ENCODE results near the gene MNX1. TPM values are rescaled to one million over a fixed set of nuclear protein-coding genes. Genes with fewer than 3 reads are reported as not detected.

The MNX1 gene
- total RNA-seq, 1 donor from 2014 or later = not detected

GRCh38 chr7:157027568-157028198 lies 17.2 kb upstream of the MNX1 start:
- H4K20me1 ChIP-seq (ENCODE audit: low read depth) = peaks cover 26% of the 10 kb centered on the region
- TF ChIP-seq, protein P1, sequence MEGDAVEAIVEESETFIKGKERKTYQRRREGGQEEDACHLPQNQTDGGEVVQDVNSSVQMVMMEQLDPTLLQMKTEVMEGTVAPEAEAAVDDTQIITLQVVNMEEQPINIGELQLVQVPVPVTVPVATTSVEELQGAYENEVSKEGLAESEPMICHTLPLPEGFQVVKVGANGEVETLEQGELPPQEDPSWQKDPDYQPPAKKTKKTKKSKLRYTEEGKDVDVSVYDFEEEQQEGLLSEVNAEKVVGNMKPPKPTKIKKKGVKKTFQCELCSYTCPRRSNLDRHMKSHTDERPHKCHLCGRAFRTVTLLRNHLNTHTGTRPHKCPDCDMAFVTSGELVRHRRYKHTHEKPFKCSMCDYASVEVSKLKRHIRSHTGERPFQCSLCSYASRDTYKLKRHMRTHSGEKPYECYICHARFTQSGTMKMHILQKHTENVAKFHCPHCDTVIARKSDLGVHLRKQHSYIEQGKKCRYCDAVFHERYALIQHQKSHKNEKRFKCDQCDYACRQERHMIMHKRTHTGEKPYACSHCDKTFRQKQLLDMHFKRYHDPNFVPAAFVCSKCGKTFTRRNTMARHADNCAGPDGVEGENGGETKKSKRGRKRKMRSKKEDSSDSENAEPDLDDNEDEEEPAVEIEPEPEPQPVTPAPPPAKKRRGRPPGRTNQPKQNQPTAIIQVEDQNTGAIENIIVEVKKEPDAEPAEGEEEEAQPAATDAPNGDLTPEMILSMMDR (IDR thresholded peaks at IDR 0.05) = no peak
- no peak for TF ChIP-seq EZH2phosphoT487 (IDR thresholded peaks at IDR 0.05)
- TF ChIP-seq EZH2 (IDR thresholded peaks at IDR 0.05) = no peak
- Mint-ChIP-seq H3K9me3 (peaks cover 2% of the 10 kb centered on the region), H3K4me1 (peaks cover 3% of the 10 kb centered on the region), H3K36me3 (no peaks in the 10 kb centered on the region), H3K27me3 (ENCODE audit: insufficient read depth, low read depth) (peaks cover 70% of the 10 kb centered on the region), H3K4me3 (no peak overlapping the region), H3K27ac (no peak overlapping the region)
- no peak overlapping the region for H3K9ac ChIP-seq
- peaks cover 8% of the 10 kb centered on the region for H3F3A ChIP-seq (ENCODE audit: low read depth)
- H3K36me3 ChIP-seq = no peaks in the 10 kb centered on the region
- H3K79me2 ChIP-seq (ENCODE audit: low read depth) = no peaks in the 10 kb centered on the region
- H3K27me3 ChIP-seq = peaks cover 100% of the 10 kb centered on the region
- no peak overlapping the region for H3K4me2 ChIP-seq
- no peaks in the 10 kb centered on the region for H3K9me3 ChIP-seq (ENCODE audit: low read depth)
- H3K27ac ChIP-seq = no peak overlapping the region
- peaks cover 6% of the 10 kb centered on the region for H3K4me1 ChIP-seq
- H2AFZ ChIP-seq (replicated peaks) = no peak overlapping the region
- no peak for DNase-seq (ENCODE audit: low spot score)
- H3K4me3 ChIP-seq = no peak overlapping the region

GRCh38 chr7:157024716-157025115 lies 14.3 kb upstream of the MNX1 start:
- no peak overlapping the region for H3K4me3 Mint-ChIP-seq
- TF ChIP-seq, protein P1 (IDR thresholded peaks at IDR 0.05) = no peak
- TF ChIP-seq EZH2phosphoT487 (IDR thresholded peaks at IDR 0.05) = peak; percentile 18
- no peak for TF ChIP-seq EZH2 (IDR thresholded peaks at IDR 0.05)
- DNase-seq (ENCODE audit: low spot score) = no peak

DNA sequence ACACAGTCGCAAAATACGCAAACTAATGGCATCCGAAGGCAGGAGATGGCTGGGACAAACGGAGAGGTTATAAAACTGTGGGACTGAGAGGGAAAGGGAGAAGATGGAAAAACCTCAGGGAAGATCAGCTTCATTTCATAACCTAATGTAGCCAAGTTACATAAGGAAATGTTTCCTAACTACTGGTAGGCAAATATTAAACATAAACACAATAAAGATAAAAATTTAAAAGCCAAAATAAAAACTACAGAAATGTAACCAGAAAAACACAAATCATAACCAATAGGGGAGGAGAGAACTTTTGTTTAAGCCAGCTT lies 13.1 kb upstream of the MNX1 start:
- TF ChIP-seq EZH2 (IDR thresholded peaks at IDR 0.05) (no peak), EZH2phosphoT487 (IDR thresholded peaks at IDR 0.05) (no peak)
- TF ChIP-seq, protein P1 (IDR thresholded peaks at IDR 0.05) = no peak
- Histone ChIP-seq H3K36me3 (no peaks in the 10 kb centered on the region), H3K4me1 (peaks cover 18% of the 10 kb centered on the region), H3K27me3 (peaks cover 100% of the 10 kb centered on the region), H3K79me2 (ENCODE audit: low read depth) (no peaks in the 10 kb centered on the region), H3K9me3 (ENCODE audit: low read depth) (no peaks in the 10 kb centered on the region), H4K20me1 (ENCODE audit: low read depth) (peaks cover 65% of the 10 kb centered on the region), H3K4me2 (no peak overlapping the region), H3K27ac (no peak overlapping the region), H3K4me3 (no peak overlapping the region), H3F3A (ENCODE audit: low read depth) (peaks cover 19% of the 10 kb centered on the region), H2AFZ (replicated peaks) (no peak overlapping the region), H3K9ac (no peak overlapping the region)
- peaks cover 3% of the 10 kb centered on the region for H3K4me1 Mint-ChIP-seq
- H3K36me3 Mint-ChIP-seq = no peaks in the 10 kb centered on the region
- H3K27ac Mint-ChIP-seq = no peak overlapping the region
- H3K4me3 Mint-ChIP-seq = no peak overlapping the region
- H3K9me3 Mint-ChIP-seq = peaks cover 2% of the 10 kb centered on the region
- H3K27me3 Mint-ChIP-seq (ENCODE audit: insufficient read depth, low read depth) = peaks cover 87% of the 10 kb centered on the region
- DNase-seq (ENCODE audit: low spot score) = no peak

More at GRCh38 chr7:157024716-157025115, 14.3 kb upstream of the MNX1 start:
- H3K9me3 Mint-ChIP-seq = peaks cover 2% of the 10 kb centered on the region
- H3K4me1 ChIP-seq = peaks cover 18% of the 10 kb centered on the region
- H3K4me3 ChIP-seq = no peak overlapping the region
- H3K36me3 ChIP-seq = no peaks in the 10 kb centered on the region
- H2AFZ ChIP-seq (replicated peaks) = no peak overlapping the region
- no peaks in the 10 kb centered on the region for H3K9me3 ChIP-seq (ENCODE audit: low read depth)
- H3K9ac ChIP-seq = no peak overlapping the region
- H3K27me3 ChIP-seq = peaks cover 100% of the 10 kb centered on the region
- H3K27me3 Mint-ChIP-seq (ENCODE audit: insufficient read depth, low read depth) = peaks cover 83% of the 10 kb centered on the region
- no peaks in the 10 kb centered on the region for H3K36me3 Mint-ChIP-seq
- no peak overlapping the region for H3K27ac Mint-ChIP-seq
- H3K4me1 Mint-ChIP-seq = peaks cover 3% of the 10 kb centered on the region
- H3K79me2 ChIP-seq (ENCODE audit: low read depth) = no peaks in the 10 kb centered on the region
- H3K27ac ChIP-seq = no peak overlapping the region
- H3K4me2 ChIP-seq = no peak overlapping the region
- H4K20me1 ChIP-seq (ENCODE audit: low read depth) = peaks cover 53% of the 10 kb centered on the region
- peaks cover 19% of the 10 kb centered on the region for H3F3A ChIP-seq (ENCODE audit: low read depth)
